A673 (cell line): ENCODE data around the gene BMPR1B.

Source experiments
- CTCF ChIP-seq: fragments of 300-800, 200-600 bp; sonication (generic); conservative IDR thresholded peaks from 2 replicates; pipeline ENCODE4 v1.5.1; 2017; ENCODE audit warnings: low read depth, mild to moderate bottlenecking, antibody characterized with exemption, low read length, moderate library complexity, mixed read lengths
- EZH2 ChIP-seq: fragments of 200-600 bp; sonication (generic); IDR thresholded peaks from 2 replicates; pipeline ENCODE4 v1.6.1; 2017; ENCODE audit warnings: borderline replicate concordance, low read depth, mild to moderate bottlenecking, mixed read lengths, antibody characterized with exemption, low read length; ENCODE audit not compliant: poor library complexity, severe bottlenecking

GRCh38 chr4:94932366-94932765 is 174.6 kb downstream of the BMPR1B start:
- TF ChIP-seq CTCF = no peak
- no peak for TF ChIP-seq EZH2
